K562 (cell line): ENCODE results near the gene SLC19A1. TPM values are rescaled to one million over a fixed set of nuclear protein-coding genes. Genes with fewer than 3 reads are reported as not detected.

Experiments used
- CBX2 ChIP-seq: fragments of 200-600 bp; sonication (generic); IDR thresholded peaks from one replicate; pipeline ENCODE4 v1.6.1; 2012; ENCODE audit warnings: mild to moderate bottlenecking, low read length, inconsistent platforms; ENCODE audit not compliant: insufficient read depth, poor library complexity, severe bottlenecking
- CBX3 ChIP-seq, 2 experiments: IDR thresholded peaks; 1 replicate in 1 of 2; 2 replicates in 1 of 2; pipeline ENCODE4 v1.6.1; 2012; ENCODE audit warnings: inconsistent platforms in 2 of 2, low read length in 2 of 2, borderline replicate concordance in 1 of 2, control low read depth in 1 of 2
- CC2D1A ChIP-seq: fragments of 450-650 bp; IDR thresholded peaks from 2 replicates; pipeline ENCODE4 v1.6.1; 2017; ENCODE audit warnings: mild to moderate bottlenecking
- DACH1 ChIP-seq: fragments of 450-650 bp; IDR thresholded peaks from 2 replicates; pipeline ENCODE4 v1.6.1; 2018; ENCODE audit not compliant: partially characterized antibody
- GTF2A2 ChIP-seq: IDR thresholded peaks from 2 replicates; pipeline ENCODE4 v1.6.1; 2016; ENCODE audit warnings: mild to moderate bottlenecking, missing genetic modification characterization, missing compliant biosample characterization
- HDAC2 ChIP-seq: fragments of 450-650 bp; IDR thresholded peaks from 2 replicates; pipeline ENCODE4 v1.6.1; 2016; ENCODE audit warnings: mild to moderate bottlenecking
- NONO ChIP-seq, 2 experiments: fragments of 200-400 bp in 1 of 2; fragments of 450-650 bp in 1 of 2; formaldehyde crosslinking in 1 of 2; IDR thresholded peaks; 2 replicates each; pipeline ENCODE4 v1.6.1; 2017; ENCODE audit warnings: low read depth in 2 of 2, mild to moderate bottlenecking in 2 of 2, moderate library complexity in 2 of 2, low read length in 1 of 2
- OTX1 ChIP-seq: fragments of 450-650 bp; formaldehyde crosslinking; IDR thresholded peaks from 2 replicates; pipeline ENCODE4 v1.4.0; 2022; ENCODE audit warnings: mild to moderate bottlenecking
- PHF8 ChIP-seq: fragments of 200-600 bp; sonication (generic); IDR thresholded peaks from 2 replicates; pipeline ENCODE4 v1.6.1; 2012; ENCODE audit warnings: mixed run types, mild to moderate bottlenecking, inconsistent platforms, low read length, moderate library complexity, borderline replicate concordance
- RFX1 ChIP-seq: fragments of 450-650 bp; IDR thresholded peaks from 2 replicates; pipeline ENCODE4 v1.6.1; 2016; ENCODE audit warnings: mild to moderate bottlenecking, moderate library complexity
- SMARCA5 ChIP-seq: fragments of 450-650 bp; IDR thresholded peaks from 2 replicates; pipeline ENCODE4 v1.6.1; 2016
- SMARCE1 ChIP-seq: fragments of 450-650 bp; IDR thresholded peaks from 2 replicates; pipeline ENCODE4 v1.7.1; 2016; ENCODE audit warnings: mild to moderate bottlenecking
- SREBF1 ChIP-seq: fragments of 150-350 bp; IDR thresholded peaks from 2 replicates; pipeline ENCODE4 v1.6.1; 2014; ENCODE audit warnings: antibody characterized with exemption, low read depth, low read length, borderline replicate concordance
- ZBTB5 ChIP-seq: fragments of 450-650 bp; IDR thresholded peaks from 2 replicates; pipeline ENCODE4 v1.6.1; 2017; ENCODE audit warnings: antibody characterized with exemption
- ZBTB7A ChIP-seq: IDR thresholded peaks from 2 replicates; pipeline ENCODE4 v1.6.1; 2011; ENCODE audit warnings: low read depth, mild to moderate bottlenecking, low read length, moderate library complexity, borderline replicate concordance; ENCODE audit not compliant: control insufficient read depth
- ZEB2 ChIP-seq: fragments of 450-650 bp; IDR thresholded peaks from 2 replicates; pipeline ENCODE4 v1.6.1; 2016
- ZNF644 ChIP-seq: fragments of 200-800 bp; sonication (Bioruptor generic); IDR thresholded peaks from 2 replicates; pipeline ENCODE4 v1.6.1; 2016; ENCODE audit warnings: low read depth, missing genetic modification characterization, missing compliant biosample characterization
- ZZZ3 ChIP-seq: fragments of 450-650 bp; IDR thresholded peaks from 2 replicates; pipeline ENCODE4 v1.6.1; 2016; ENCODE audit warnings: antibody characterized with exemption, mild to moderate bottlenecking, moderate library complexity
- polyA plus RNA-seq, 8 experiments: library from polyadenylated mRNA; depleted of rRNA in 4 of 8; stranded (reverse) in 5 of 8; unstranded in 3 of 8; fragments of >200 nt; fragmentation: Nextera tagmentation in 2 of 8; fragmentation: Illumina TruSeq in 1 of 8; extraction: Ambion mirVana in 2 of 8; extraction: Trizol in 1 of 8; gene quantifications; 2 replicates each; pipeline versions ENCODE4 v1.2.1 to v1.2.3, GENCODE V29; 2011 to 2014; ENCODE audit warnings: inconsistent platforms in 1 of 8, missing spikeins in 1 of 8
- total RNA-seq, 7 experiments: library from RNA; depleted of rRNA in 6 of 7; stranded (reverse); fragments of >200 nt in 6 of 7; fragmentation: Illumina TruSeq in 2 of 7; extraction: Trizol in 2 of 7; gene quantifications; 2 replicates each; pipeline versions ENCODE4 v1.2.1 to v1.2.3, GENCODE V29; 2011 to 2021; ENCODE audit warnings: low replicate concordance in 1 of 7
- TF ChIP-seq, protein P1 (sequence below): sonication (generic); formaldehyde crosslinking; IDR thresholded peaks from 2 replicates; pipeline ENCODE4 v1.8.0; 2022; ENCODE audit warnings: missing genetic modification reagents, mild to moderate bottlenecking, borderline replicate concordance
- TF ChIP-seq, protein P2 (sequence below), 2 experiments: IDR thresholded peaks; 2 replicates each; pipeline ENCODE4 v1.6.1; 2012; ENCODE audit warnings: improper control_type of control experiment in 2 of 2, low read depth in 2 of 2, low read length in 2 of 2, borderline replicate concordance in 1 of 2

SLC19A1 gene
- total and polyA plus RNA-seq, 9 of the 15 experiments (the other 6 are each of a cell fraction or from before 2014, with no cell fraction given), result 0.65 to 88.7 (median 12.0) TPM

GRCh38 chr21:45590726-45591618 is 48.7 kb upstream of the SLC19A1 start (continued):
- TF ChIP-seq ZZZ3 (no peak; the same call in 1 of the 2 replicates), ZBTB5 (peak; percentile 80), ZBTB7A (peak; percentile 83; the same call in 1 of the 2 replicates), CC2D1A (peak; percentile 33; the same call in 1 of the 2 replicates), CBX3 (IDR thresholded peaks at IDR 0.05; ENCODE audit: borderline replicate concordance in 1 of 2, low read length in 2 of 2) (peak in 1 of 2 experiments; percentile 49; a peak in 1 of 3 replicates), ZEB2 (peak; percentile 67), GTF2A2 (tag) (no peak), SMARCA5 (peak; percentile 92), PHF8 (peak; percentile 46; the same call in 1 of the 2 replicates), RFX1 (no peak), ZNF644 (tag) (no peak), DACH1 (no peak), CBX2 (no peak), HDAC2 (peak; percentile 35; the same call in 1 of the 2 replicates), SMARCE1 (peak; percentile 69), OTX1 (CRISPR knock-in tag) (no peak), NONO (IDR thresholded peaks at IDR 0.05; ENCODE audit: low read depth in 2 of 2, low read length in 1 of 2) (no peak), SREBF1 (no peak)
- TF ChIP-seq, protein P1, sequence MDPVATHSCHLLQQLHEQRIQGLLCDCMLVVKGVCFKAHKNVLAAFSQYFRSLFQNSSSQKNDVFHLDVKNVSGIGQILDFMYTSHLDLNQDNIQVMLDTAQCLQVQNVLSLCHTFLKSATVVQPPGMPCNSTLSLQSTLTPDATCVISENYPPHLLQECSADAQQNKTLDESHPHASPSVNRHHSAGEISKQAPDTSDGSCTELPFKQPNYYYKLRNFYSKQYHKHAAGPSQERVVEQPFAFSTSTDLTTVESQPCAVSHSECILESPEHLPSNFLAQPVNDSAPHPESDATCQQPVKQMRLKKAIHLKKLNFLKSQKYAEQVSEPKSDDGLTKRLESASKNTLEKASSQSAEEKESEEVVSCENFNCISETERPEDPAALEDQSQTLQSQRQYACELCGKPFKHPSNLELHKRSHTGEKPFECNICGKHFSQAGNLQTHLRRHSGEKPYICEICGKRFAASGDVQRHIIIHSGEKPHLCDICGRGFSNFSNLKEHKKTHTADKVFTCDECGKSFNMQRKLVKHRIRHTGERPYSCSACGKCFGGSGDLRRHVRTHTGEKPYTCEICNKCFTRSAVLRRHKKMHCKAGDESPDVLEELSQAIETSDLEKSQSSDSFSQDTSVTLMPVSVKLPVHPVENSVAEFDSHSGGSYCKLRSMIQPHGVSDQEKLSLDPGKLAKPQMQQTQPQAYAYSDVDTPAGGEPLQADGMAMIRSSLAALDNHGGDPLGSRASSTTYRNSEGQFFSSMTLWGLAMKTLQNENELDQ (CRISPR knock-in tag), result no peak
- TF ChIP-seq, protein P2, sequence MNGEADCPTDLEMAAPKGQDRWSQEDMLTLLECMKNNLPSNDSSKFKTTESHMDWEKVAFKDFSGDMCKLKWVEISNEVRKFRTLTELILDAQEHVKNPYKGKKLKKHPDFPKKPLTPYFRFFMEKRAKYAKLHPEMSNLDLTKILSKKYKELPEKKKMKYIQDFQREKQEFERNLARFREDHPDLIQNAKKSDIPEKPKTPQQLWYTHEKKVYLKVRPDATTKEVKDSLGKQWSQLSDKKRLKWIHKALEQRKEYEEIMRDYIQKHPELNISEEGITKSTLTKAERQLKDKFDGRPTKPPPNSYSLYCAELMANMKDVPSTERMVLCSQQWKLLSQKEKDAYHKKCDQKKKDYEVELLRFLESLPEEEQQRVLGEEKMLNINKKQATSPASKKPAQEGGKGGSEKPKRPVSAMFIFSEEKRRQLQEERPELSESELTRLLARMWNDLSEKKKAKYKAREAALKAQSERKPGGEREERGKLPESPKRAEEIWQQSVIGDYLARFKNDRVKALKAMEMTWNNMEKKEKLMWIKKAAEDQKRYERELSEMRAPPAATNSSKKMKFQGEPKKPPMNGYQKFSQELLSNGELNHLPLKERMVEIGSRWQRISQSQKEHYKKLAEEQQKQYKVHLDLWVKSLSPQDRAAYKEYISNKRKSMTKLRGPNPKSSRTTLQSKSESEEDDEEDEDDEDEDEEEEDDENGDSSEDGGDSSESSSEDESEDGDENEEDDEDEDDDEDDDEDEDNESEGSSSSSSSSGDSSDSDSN (IDR thresholded peaks at IDR 0.05; ENCODE audit: borderline replicate concordance in 1 of 2, low read depth in 2 of 2, low read length in 2 of 2), result 0 out of 4 replicates have a peak, but pooled peaks of 1 of the 2 experiments have one; percentile 36
